GM23248 (cell line): ENCODE data around the gene P2RX3. TPM values are rescaled to one million over a fixed set of nuclear protein-coding genes. Genes with fewer than 3 reads are reported as not detected.
A peak's percentile ranks its signal among the peaks of the same experiment; 100 is the strongest.

Experiments
- DNase-seq: peaks from one replicate; pipeline ENCODE4 v3.0.0-alpha.2; 2015
- H2AFZ ChIP-seq: fragments of 200-600 bp; sonication (generic); 2 replicates; pipeline ENCODE4 v1.6.1; 2016; ENCODE audit warnings: antibody characterized with exemption
- H3F3A ChIP-seq: fragments of 200-600 bp; sonication (generic); 2 replicates; pipeline ENCODE4 v1.6.1; 2016; ENCODE audit warnings: mild to moderate bottlenecking, antibody characterized with exemption, mixed run types; ENCODE audit not compliant: insufficient read depth
- H3K27ac ChIP-seq: fragments of 200-600 bp; sonication (generic); 2 replicates; pipeline ENCODE4 v1.5.1; 2016; ENCODE audit warnings: mild to moderate bottlenecking
- H3K27me3 ChIP-seq: fragments of 200-600 bp; sonication (generic); replicated peaks from 2 replicates; pipeline ENCODE4 v1.6.1; 2016; ENCODE audit warnings: mild to moderate bottlenecking; ENCODE audit not compliant: insufficient read depth
- H3K36me3 ChIP-seq: fragments of 200-600 bp; sonication (generic); 2 replicates; pipeline ENCODE4 v1.6.1; 2016; ENCODE audit warnings: low read depth, mild to moderate bottlenecking
- H3K4me1 ChIP-seq: fragments of 200-600 bp; sonication (generic); 2 replicates; pipeline ENCODE4 v1.6.1; 2016; ENCODE audit warnings: mild to moderate bottlenecking; ENCODE audit not compliant: insufficient read depth
- H3K4me2 ChIP-seq: fragments of 200-600 bp; sonication (generic); one replicate; pipeline ENCODE4 v1.6.1; 2016; ENCODE audit warnings: mild to moderate bottlenecking; ENCODE audit not compliant: unreplicated experiment
- H3K4me3 ChIP-seq: fragments of 200-600 bp; sonication (generic); 2 replicates; pipeline ENCODE4 v1.5.1; 2016; ENCODE audit warnings: mild to moderate bottlenecking
- H3K79me2 ChIP-seq: fragments of 200-600 bp; sonication (generic); 2 replicates; pipeline ENCODE4 v1.6.1; 2016; ENCODE audit warnings: mild to moderate bottlenecking; ENCODE audit not compliant: insufficient read depth
- H3K9ac ChIP-seq: fragments of 200-600 bp; sonication (generic); 2 replicates; pipeline ENCODE4 v1.6.1; 2016; ENCODE audit warnings: mild to moderate bottlenecking
- H3K9me2 ChIP-seq: fragments of 200-600 bp; sonication (generic); 2 replicates; pipeline ENCODE4 v1.6.1; 2016; ENCODE audit warnings: mixed run types, mild to moderate bottlenecking, moderate library complexity; ENCODE audit not compliant: insufficient read depth
- H3K9me3 ChIP-seq: fragments of 200-600 bp; sonication (generic); one replicate; pipeline ENCODE4 v1.6.1; 2017; ENCODE audit warnings: low read depth
- H4K20me1 ChIP-seq: fragments of 200-600 bp; sonication (generic); 2 replicates; pipeline ENCODE4 v1.6.0; 2016; ENCODE audit not compliant: insufficient read depth
- EZH2 ChIP-seq: fragments of 200-600 bp; sonication (generic); IDR thresholded peaks from 2 replicates; pipeline ENCODE4 v1.6.1; 2018; ENCODE audit warnings: antibody characterized with exemption, mild to moderate bottlenecking; ENCODE audit not compliant: insufficient read depth, poor library complexity, severe bottlenecking
- EZH2phosphoT487 ChIP-seq: fragments of 200-600 bp; sonication (generic); IDR thresholded peaks from 2 replicates; pipeline ENCODE4 v1.6.1; 2018; ENCODE audit warnings: antibody characterized with exemption, moderate library complexity, mild to moderate bottlenecking, low read depth; ENCODE audit not compliant: insufficient read depth
- WGBS, 2 experiments: methylation state at CpG; one replicate each; pipeline ENCODE4 v1.1.6; 2015 to 2017; ENCODE audit warnings: low lambda C conversion rate in 2 of 2, low coverage in 1 of 2; ENCODE audit errors: missing lambda C conversion rate in 2 of 2; 5-methylcytosine and 5-hydroxymethylcytosine counted together
- in situ Hi-C: fragments of 300-500 bp; cut with MboI; formaldehyde crosslinking; loops from 2 replicates; pipeline ENCODE4 v1.15.0; 2020
- polyA plus RNA-seq: library from polyadenylated mRNA; unstranded; fragments of >200 nt; fragmentation: Nextera tagmentation; extraction: Ambion mirVana; gene quantifications from 2 replicates; pipeline ENCODE4 v1.2.1, GENCODE V29; 2016
- total RNA-seq: library from RNA; depleted of rRNA; stranded (reverse); fragments of >200 nt; shearing (Covaris generic); gene quantifications from 2 replicates; pipeline ENCODE4 v1.2.3, GENCODE V29; 2014

P2RX3 gene
- total and polyA plus RNA-seq, 2 experiments from 2014 or later: 0.10 TPM; not detected in 1

DNA sequence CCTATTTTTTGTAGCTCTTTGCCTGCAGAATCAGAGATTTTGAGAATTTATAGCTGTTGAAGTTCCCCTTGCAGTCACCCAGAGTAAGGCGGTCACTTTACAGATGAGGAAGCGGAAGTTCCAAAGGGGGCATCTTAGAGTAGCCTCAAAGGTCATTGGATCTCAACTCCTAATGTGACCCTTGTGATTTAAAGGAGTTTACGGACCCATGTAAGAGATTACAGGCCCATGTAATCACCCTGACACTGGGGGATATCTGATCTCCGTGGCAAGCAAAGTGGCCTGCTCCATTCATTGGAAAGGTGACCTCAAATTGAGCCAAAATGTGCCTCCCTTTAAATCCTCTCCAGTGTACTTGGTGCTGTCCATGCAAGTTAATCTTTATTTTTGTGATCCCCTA lies 15.7 kb downstream of the P2RX3 start:
- H3K27ac ChIP-seq: no peak overlapping the region
- H3K4me1 ChIP-seq: peaks cover 11% of the 10 kb centered on the region
- in situ Hi-C loops: no loop called here

GRCh38 chr11:57354699-57355098 lies 16.5 kb downstream of the P2RX3 start:
- Histone ChIP-seq H3K9me3 (no peaks in the 10 kb centered on the region), H2AFZ (no peak overlapping the region), H3F3A (peaks cover 16% of the 10 kb centered on the region), H3K27ac (no peak overlapping the region), H3K9me2 (no peaks in the 10 kb centered on the region), H3K4me1 (peaks cover 11% of the 10 kb centered on the region), H3K79me2 (no peaks in the 10 kb centered on the region), H3K4me2 (no peak overlapping the region), H4K20me1 (no peaks in the 10 kb centered on the region), H3K9ac (no peak overlapping the region), H3K4me3 (no peak overlapping the region), H3K27me3 (no peaks in the 10 kb centered on the region), H3K36me3 (no peaks in the 10 kb centered on the region)
- no peak for DNase-seq
- TF ChIP-seq EZH2phosphoT487 (no peak), EZH2 (no peak)
- WGBS, 2 experiments: 86 to 92% methylated on average over 6 of the region's 6 CpGs
- in situ Hi-C loops: no loop called here

More for the DNA sequence above, 15.7 kb downstream of the P2RX3 start:
- H3K27me3 ChIP-seq: no peaks in the 10 kb centered on the region
- 86 to 90% methylated on average over 4 of the region's 4 CpGs for WGBS, 2 experiments
- H4K20me1 ChIP-seq: no peaks in the 10 kb centered on the region
- TF ChIP-seq EZH2 (no peak), EZH2phosphoT487 (no peak)
- H3K4me2 ChIP-seq: no peak overlapping the region
- peaks cover 16% of the 10 kb centered on the region for H3F3A ChIP-seq
- no peak overlapping the region for H3K4me3 ChIP-seq
- no peaks in the 10 kb centered on the region for H3K9me2 ChIP-seq
- H3K79me2 ChIP-seq: no peaks in the 10 kb centered on the region
- no peaks in the 10 kb centered on the region for H3K9me3 ChIP-seq
- H2AFZ ChIP-seq: no peak overlapping the region
- H3K36me3 ChIP-seq: no peaks in the 10 kb centered on the region
- H3K9ac ChIP-seq: no peak overlapping the region
- DNase-seq: no peak

GRCh38 chr11:57356268-57356667 lies 18.1 kb downstream of the P2RX3 start:
- H3K9me2 ChIP-seq: no peaks in the 10 kb centered on the region
- in situ Hi-C loops: no loop called here
- peaks cover 16% of the 10 kb centered on the region for H3F3A ChIP-seq
- no peaks in the 10 kb centered on the region for H3K79me2 ChIP-seq
- H3K9me3 ChIP-seq: no peaks in the 10 kb centered on the region
- peaks cover 11% of the 10 kb centered on the region for H3K4me1 ChIP-seq
- no peaks in the 10 kb centered on the region for H4K20me1 ChIP-seq
- H3K27ac ChIP-seq: no peak overlapping the region
- DNase-seq: no peak
- H3K36me3 ChIP-seq: no peaks in the 10 kb centered on the region
- no peak overlapping the region for H3K9ac ChIP-seq
- no peaks in the 10 kb centered on the region for H3K27me3 ChIP-seq
- no peak overlapping the region for H2AFZ ChIP-seq
- no peak overlapping the region for H3K4me3 ChIP-seq
- H3K4me2 ChIP-seq: no peak overlapping the region
- WGBS, 2 experiments: 66 to 70% methylated on average over 9 of the region's 9 CpGs
- TF ChIP-seq EZH2phosphoT487 (no peak), EZH2 (no peak)

DNA sequence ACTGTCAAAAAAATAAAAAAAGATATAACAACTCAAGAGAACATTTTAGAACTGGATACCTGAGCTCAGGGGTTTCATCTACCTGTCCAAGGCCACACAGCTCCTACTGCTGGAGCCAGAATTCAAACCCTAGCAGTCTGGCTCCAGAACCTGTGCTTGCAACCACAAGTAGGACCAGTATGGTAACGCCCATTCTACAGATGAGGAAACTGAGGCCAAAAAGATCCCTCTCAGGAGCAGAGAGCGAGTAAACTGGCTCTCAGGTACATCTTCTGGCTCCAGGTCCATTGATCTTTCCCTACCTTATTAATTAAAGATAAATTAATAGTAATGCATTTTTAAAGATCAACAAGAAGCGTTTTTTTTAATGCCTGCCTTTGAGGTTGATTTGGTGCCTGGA lies 19.2 kb downstream of the P2RX3 start:
- H3F3A ChIP-seq: peaks cover 16% of the 10 kb centered on the region
- H3K4me3 ChIP-seq: no peak overlapping the region; the same call in 1 of the 2 replicates
- WGBS, 2 experiments: 52 to 60% methylated on average over 3 of the region's 3 CpGs
- peak overlapping the region; percentile 45 for H3K4me2 ChIP-seq
- H3K4me1 ChIP-seq: peaks cover 11% of the 10 kb centered on the region
- no peaks in the 10 kb centered on the region for H3K9me2 ChIP-seq
- in situ Hi-C loops: no loop called here
- no peak for DNase-seq
- no peak for TF ChIP-seq EZH2phosphoT487
- no peak for TF ChIP-seq EZH2
- peak overlapping the region; percentile 79 for H3K27ac ChIP-seq
- no peaks in the 10 kb centered on the region for H3K79me2 ChIP-seq
- H2AFZ ChIP-seq: peak overlapping the region; percentile 78
- H3K9me3 ChIP-seq: no peaks in the 10 kb centered on the region
- peak overlapping the region; percentile 78 for H3K9ac ChIP-seq
- H3K27me3 ChIP-seq: no peaks in the 10 kb centered on the region
- H3K36me3 ChIP-seq: no peaks in the 10 kb centered on the region
- H4K20me1 ChIP-seq: no peaks in the 10 kb centered on the region

DNA sequence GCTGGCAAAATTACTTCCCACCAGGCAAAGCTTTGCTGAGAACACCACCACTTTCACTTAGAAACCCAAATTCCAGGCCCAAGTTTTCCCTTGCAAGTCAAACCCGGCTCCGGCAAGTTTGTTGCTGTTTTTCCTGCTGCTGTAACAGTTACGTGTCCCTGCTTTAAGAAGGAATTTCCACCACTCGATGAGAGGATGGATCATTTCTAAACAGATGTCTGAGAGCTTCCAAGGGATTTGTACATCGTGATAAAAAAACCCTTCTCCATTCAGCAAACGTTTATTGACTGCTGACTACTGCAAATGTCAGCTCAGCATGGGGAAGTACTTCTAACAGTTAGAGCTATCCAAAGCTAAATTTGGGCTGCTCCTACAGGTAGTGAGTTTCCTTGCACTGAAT lies 19.7 kb downstream of the P2RX3 start:
- DNase-seq: peak; percentile 75
- Histone ChIP-seq H3K4me2 (peak overlapping the region; percentile 45), H3F3A (peaks cover 16% of the 10 kb centered on the region), H3K4me1 (peaks cover 11% of the 10 kb centered on the region), H3K27me3 (no peaks in the 10 kb centered on the region), H2AFZ (peak overlapping the region; percentile 78), H3K27ac (peak overlapping the region; percentile 79), H3K36me3 (no peaks in the 10 kb centered on the region), H4K20me1 (no peaks in the 10 kb centered on the region), H3K9me3 (no peaks in the 10 kb centered on the region), H3K4me3 (peak overlapping the region; percentile 50), H3K9ac (peak overlapping the region; percentile 78), H3K9me2 (no peaks in the 10 kb centered on the region), H3K79me2 (no peaks in the 10 kb centered on the region)
- WGBS, 2 experiments: 4 to 12% methylated on average over 6 of the region's 6 CpGs
- in situ Hi-C loops: no loop called here
- TF ChIP-seq EZH2 (no peak), EZH2phosphoT487 (no peak)
